Heart right ventricle (tissue), 16 donors: ENCODE results near the gene AZIN2. TPM values are rescaled to one million over a fixed set of nuclear protein-coding genes. Genes with fewer than 3 reads are reported as not detected.

Experiments used
- ATAC-seq, 8 donors: fragments of 200-7000 bp; cut with Tn5 transposase; one replicate each; pipeline ENCODE4 v1.9.1; 2020; ENCODE audit warnings: mild to moderate bottlenecking in 8 of 8, moderate library complexity in 8 of 8, moderate number of reproducible peaks in 1 of 8
- DNase-seq, 2 donors: peaks; one replicate each; pipeline ENCODE4 v3.0.0-alpha.2; 2020
- H3K27ac ChIP-seq, 10 donors: fragments of 200-600 bp; sonication (generic) in 2 of 10; one replicate each; pipeline versions ENCODE4 v1.5.0 to v1.8.0; 2020 to 2022; ENCODE audit warnings: mild to moderate bottlenecking in 3 of 10
- H3K27me3 ChIP-seq, 7 donors: fragments of 200-600 bp; one replicate each; pipeline ENCODE4 v1.8.0; 2021 to 2022; ENCODE audit warnings: mild to moderate bottlenecking in 2 of 7
- H3K36me3 ChIP-seq, 9 donors: fragments of 200-600 bp; sonication (generic) in 1 of 9; one replicate each; pipeline versions ENCODE4 v1.5.0 to v1.8.0; 2020 to 2022; ENCODE audit warnings: mild to moderate bottlenecking in 2 of 9
- H3K4me1 ChIP-seq, 9 donors: fragments of 200-600 bp; sonication (generic) in 1 of 9; one replicate each; pipeline versions ENCODE4 v1.5.0 to v1.8.0; 2020 to 2022; ENCODE audit warnings: mild to moderate bottlenecking in 4 of 9
- H3K4me3 ChIP-seq, 10 donors: fragments of 200-600 bp; sonication (generic) in 2 of 10; one replicate each; pipeline versions ENCODE4 v1.5.0 to v1.8.0; 2020 to 2022; ENCODE audit warnings: mild to moderate bottlenecking in 7 of 10, moderate library complexity in 2 of 10
- H3K9me3 ChIP-seq, 11 donors: fragments of 200-600 bp in 10 of 11; sonication (generic) in 2 of 11; one replicate each; pipeline versions ENCODE4 v1.5.0 to v1.8.0; 2013 to 2022; ENCODE audit warnings: mild to moderate bottlenecking in 2 of 11, control low read depth in 1 of 11, moderate library complexity in 1 of 11
- CTCF ChIP-seq, 9 donors: fragments of 200-600 bp; sonication (generic) in 2 of 9; IDR thresholded peaks; one replicate each; pipeline versions ENCODE4 v1.5.0 to v1.8.0; 2021 to 2022; ENCODE audit warnings: antibody characterized with exemption in 9 of 9, mild to moderate bottlenecking in 5 of 9, moderate library complexity in 1 of 9
- WGBS, 2 donors: extraction: QIAGEN DNeasy Blood & Tissue Kit; methylation state at CpG; one replicate each; pipeline ENCODE4 v1.1.7; 2013; ENCODE audit warnings: inconsistent platforms in 1 of 2; 5-methylcytosine and 5-hydroxymethylcytosine counted together
- intact Hi-C, 10 donors: fragments of 100-400 bp; cut with DNase I; formaldehyde crosslinking; loops; one replicate each; pipeline versions ENCODE4 v1.11.1 to v1.14.2; 2022
- polyA plus RNA-seq, 2 donors: library from polyadenylated mRNA; stranded (reverse); fragments of 200-250 nt; gene quantifications; one replicate each; pipeline ENCODE4 v1.2.3, GENCODE V29; 2013
- total RNA-seq, 10 donors: library from RNA; stranded (reverse); fragmentation: NEBNext Ultra II Directional in 3 of 10; extraction: Animal tissue kit (Norgen Biotek cat#: 25700) in 3 of 10; gene quantifications; one replicate each; pipeline versions ENCODE4 v1.2.1 to v1.2.4, GENCODE V29; 2021 to 2023
- donor health status: Arrhythmogenic right ventricular cardiomyopathy.
- donor health status: ischemic (EF 13 %, LVEDD 7.1; RV severe dilation, severe dysfunction).
- donor health status: healthy with polysubstance abuse.
- donor health status: DM: no; HTN: yes; CAD: no.
- donor health status: DM: no; HTN: no; CAD: no.
- donor health status: ischemic (EF 25% LVEDD 6.9; RV normal size, moderate dysfunction).
- donor health status: ischemic (EF 25% LVEDD 5.7; RV mildly dilated, moderate dysfunction).
- donor health status: healthy.
- donor health status: DM: yes; HTN: yes; CAD: no.
- donor health status: Ischemic cardiomyopathy.
- donor health status: ischemic (EF 35%, LVEDD 5.7; RV mildly dilated, moderate dysfunction).
- donor health status: nonischemic (EF 11% LVEDD 7.7; RV severe dilation, severe dysfunction).
- donor health status: DM: yes; HTN: yes; CAD: no.
- donor health status: PGD.
- donor health status: ischemic (EF 29% LVEDD 5.4; RV normal size, mild dysfunction).
- donor health status: nonischemic (EF 23%, LVEDD 6.1; RV moderate dilation, normal function).

Gene AZIN2
- total and polyA plus RNA-seq, 12 donors = 1.1 to 6.9 (median 2.7) TPM

GRCh38 chr1:33117440-33118085, 36.6 kb downstream of the AZIN2 start:
- no peaks in the 10 kb centered on the region for H3K9me3 ChIP-seq
- intact Hi-C loops = no loop called here
- H3K4me1 ChIP-seq = no peaks in the 10 kb centered on the region
- no peaks in the 10 kb centered on the region for H3K27me3 ChIP-seq
- no peak overlapping the region for H3K4me3 ChIP-seq
- peaks cover 0 to 5% (median 0%) of the 10 kb centered on the region in 9 donors for H3K36me3 ChIP-seq
- DNase-seq (no peak), ATAC-seq (no peak)
- TF ChIP-seq CTCF (IDR thresholded peaks at IDR 0.05) = no peak
- no peak overlapping the region for H3K27ac ChIP-seq
- WGBS, 2 donors = 95% methylated on average over 13 of the region's 13 CpGs

GRCh38 chr1:33118274-33118673, 37.3 kb downstream of the AZIN2 start:
- ATAC-seq (no peak), DNase-seq (no peak)
- Histone ChIP-seq H3K9me3 (no peaks in the 10 kb centered on the region), H3K4me1 (no peaks in the 10 kb centered on the region), H3K27me3 (no peaks in the 10 kb centered on the region), H3K27ac (no peak overlapping the region), H3K36me3 (peaks cover 0 to 5% (median 0%) of the 10 kb centered on the region in 9 donors), H3K4me3 (no peak overlapping the region)
- intact Hi-C loops = no loop called here
- WGBS, 2 donors = 64 to 74% methylated on average over 4 of the region's 4 CpGs
- no peak for TF ChIP-seq CTCF (IDR thresholded peaks at IDR 0.05)

- no peak for ATAC-seq
Observed at GRCh38 chr1:33119050-33119449, 38.1 kb downstream of the AZIN2 start.

GRCh38 chr1:33119532-33120217, 38.7 kb downstream of the AZIN2 start:
- no peak for ATAC-seq
- no peak for TF ChIP-seq CTCF (IDR thresholded peaks at IDR 0.05)

More at GRCh38 chr1:33119050-33119449, 38.1 kb downstream of the AZIN2 start:
- Histone ChIP-seq H3K36me3 (peaks cover 0 to 5% (median 0%) of the 10 kb centered on the region in 9 donors), H3K27me3 (no peaks in the 10 kb centered on the region), H3K27ac (no peak overlapping the region), H3K9me3 (no peaks in the 10 kb centered on the region), H3K4me3 (no peak overlapping the region), H3K4me1 (no peaks in the 10 kb centered on the region)
- no peak for TF ChIP-seq CTCF (IDR thresholded peaks at IDR 0.05)
- DNase-seq = no peak
- WGBS, 2 donors = 87% methylated on average over 2 of the region's 2 CpGs
- intact Hi-C loops = no loop called here

More at GRCh38 chr1:33119532-33120217, 38.7 kb downstream of the AZIN2 start:
- intact Hi-C loops = loop anchor here in 6 of 10 donors (10.0 kb wide), 4 partner anchors 135 to 355 kb away; partner anchors contain the start of genes ZSCAN20 (in 3 of the 6) and ZNF362 (in 1 of the 6)
- WGBS, 2 donors = 62 to 65% methylated on average over 16 of the region's 16 CpGs
- no peaks in the 10 kb centered on the region for H3K27me3 ChIP-seq
- no peak overlapping the region for H3K4me3 ChIP-seq
- no peaks in the 10 kb centered on the region for H3K4me1 ChIP-seq
- no peak for DNase-seq
- no peak overlapping the region for H3K27ac ChIP-seq
- H3K9me3 ChIP-seq = no peaks in the 10 kb centered on the region
- peaks cover 0 to 5% (median 0%) of the 10 kb centered on the region in 9 donors for H3K36me3 ChIP-seq
